Mesodermal cell (in vitro differentiated cells): Measurements from ENCODE around the gene EHBP1L1.

Experiments used
- H3K27ac ChIP-seq: 2 replicates; pipeline ENCODE4 v1.7.0; 2013; ENCODE audit warnings: mild to moderate bottlenecking, low read depth, low read length, moderate library complexity; ENCODE audit not compliant: severe bottlenecking
- H3K36me3 ChIP-seq: 2 replicates; pipeline ENCODE4 v1.7.1; 2013; ENCODE audit warnings: mild to moderate bottlenecking, low read length, moderate library complexity; ENCODE audit not compliant: control insufficient read depth, insufficient read depth
- H3K4me1 ChIP-seq: one replicate; pipeline ENCODE4 v1.7.1; 2013; ENCODE audit warnings: mild to moderate bottlenecking, low read length; ENCODE audit not compliant: insufficient read depth, control insufficient read depth, poor library complexity, severe bottlenecking
- H3K4me3 ChIP-seq: 2 replicates; pipeline ENCODE4 v1.7.0; 2013; ENCODE audit warnings: low read length, control low read depth, mild to moderate bottlenecking; ENCODE audit not compliant: insufficient read depth, poor library complexity, severe bottlenecking; ENCODE audit errors: extremely low read depth
- H3K9me3 ChIP-seq: 2 replicates; pipeline ENCODE4 v1.7.1; 2013; ENCODE audit warnings: mild to moderate bottlenecking, low read length, moderate library complexity; ENCODE audit not compliant: control insufficient read depth
- WGBS, 2 experiments: methylation state at CpG; one replicate each; pipeline ENCODE4 v1.1.5; 2013; ENCODE audit warnings: missing lambda C conversion rate in 2 of 2; ENCODE audit not compliant: insufficient coverage in 2 of 2; 5-methylcytosine and 5-hydroxymethylcytosine counted together

Gene EHBP1L1

DNA sequence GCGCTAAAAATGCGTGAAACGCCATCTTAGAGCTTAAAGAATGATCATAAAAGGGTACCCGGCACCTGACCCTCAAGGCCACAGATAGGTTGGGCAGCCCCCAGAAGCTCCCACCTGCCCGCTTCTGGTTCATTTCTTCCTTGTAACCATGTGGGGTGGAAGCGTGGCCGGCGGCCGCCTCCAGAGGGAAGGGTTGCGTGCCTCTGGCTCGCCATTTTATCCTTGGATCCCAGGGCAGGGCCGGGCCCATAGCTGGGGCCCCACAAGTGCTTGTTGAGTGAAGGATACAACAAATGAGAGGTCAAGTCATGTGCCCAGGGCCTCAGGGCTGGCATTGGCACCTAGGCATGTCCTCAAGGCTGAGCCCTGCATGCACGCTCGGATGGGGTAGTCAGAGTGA is 45.6 kb downstream of the EHBP1L1 start:
- Histone ChIP-seq H3K36me3 (peaks cover 92% of the 10 kb centered on the region), H3K27ac (no peak overlapping the region), H3K4me3 (no peak overlapping the region), H3K4me1 (peaks cover 7% of the 10 kb centered on the region), H3K9me3 (no peaks in the 10 kb centered on the region)
- 95 to 96% methylated on average over 11 to 14 of the region's 14 CpGs for WGBS, 2 experiments

DNA sequence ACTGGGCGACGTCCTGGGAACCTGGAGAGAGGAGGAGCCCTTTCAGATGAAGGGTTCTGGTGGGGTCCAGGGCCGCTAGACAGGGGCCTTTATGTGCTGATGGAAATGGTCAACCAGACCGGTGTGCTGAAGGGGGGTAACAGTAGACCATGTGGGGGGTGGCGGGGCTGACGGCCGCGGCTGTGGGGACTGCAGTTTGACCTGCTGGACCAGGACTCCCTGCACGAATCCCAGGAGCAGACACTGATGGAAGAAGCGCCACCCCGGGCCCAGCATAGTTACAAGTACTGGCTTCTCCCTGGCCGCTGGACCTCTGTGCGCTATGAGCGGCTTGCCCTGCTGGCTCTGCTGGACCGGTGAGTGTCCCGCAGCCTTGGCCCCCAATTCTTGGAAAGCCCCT is 46.2 kb downstream of the EHBP1L1 start:
- Histone ChIP-seq H3K27ac (no peak overlapping the region), H3K9me3 (no peaks in the 10 kb centered on the region), H3K4me1 (peaks cover 2% of the 10 kb centered on the region), H3K4me3 (no peak overlapping the region), H3K36me3 (peaks cover 93% of the 10 kb centered on the region)
- WGBS, 2 experiments = 95 to 99% methylated on average over 16 of the region's 16 CpGs

DNA sequence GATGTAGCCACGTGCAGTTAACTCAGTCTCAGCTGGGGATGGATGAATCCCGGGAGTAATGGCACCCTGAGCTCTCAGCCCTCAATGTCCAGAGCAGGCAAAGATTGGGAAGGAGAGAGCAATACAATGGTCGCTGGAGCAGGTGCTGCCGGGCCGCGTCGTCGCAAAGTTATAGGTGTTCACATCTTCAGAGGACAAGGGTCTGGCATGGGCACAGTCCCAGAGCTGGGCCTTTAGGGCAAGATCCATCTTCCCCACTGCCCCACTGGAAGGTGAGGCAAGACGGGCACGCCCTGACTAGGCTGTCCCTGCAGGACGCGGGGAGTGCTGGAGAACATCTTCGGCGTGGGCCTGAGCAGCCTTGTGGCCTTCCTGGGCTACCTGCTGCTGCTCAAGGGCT is 47.3 kb downstream of the EHBP1L1 start:
- no peaks in the 10 kb centered on the region for H3K9me3 ChIP-seq
- H3K4me3 ChIP-seq = no peak overlapping the region
- 99% methylated on average over 14 of the region's 14 CpGs for WGBS, 2 experiments
- H3K27ac ChIP-seq = no peak overlapping the region
- no peaks in the 10 kb centered on the region for H3K4me1 ChIP-seq
- H3K36me3 ChIP-seq = peaks cover 93% of the 10 kb centered on the region

DNA sequence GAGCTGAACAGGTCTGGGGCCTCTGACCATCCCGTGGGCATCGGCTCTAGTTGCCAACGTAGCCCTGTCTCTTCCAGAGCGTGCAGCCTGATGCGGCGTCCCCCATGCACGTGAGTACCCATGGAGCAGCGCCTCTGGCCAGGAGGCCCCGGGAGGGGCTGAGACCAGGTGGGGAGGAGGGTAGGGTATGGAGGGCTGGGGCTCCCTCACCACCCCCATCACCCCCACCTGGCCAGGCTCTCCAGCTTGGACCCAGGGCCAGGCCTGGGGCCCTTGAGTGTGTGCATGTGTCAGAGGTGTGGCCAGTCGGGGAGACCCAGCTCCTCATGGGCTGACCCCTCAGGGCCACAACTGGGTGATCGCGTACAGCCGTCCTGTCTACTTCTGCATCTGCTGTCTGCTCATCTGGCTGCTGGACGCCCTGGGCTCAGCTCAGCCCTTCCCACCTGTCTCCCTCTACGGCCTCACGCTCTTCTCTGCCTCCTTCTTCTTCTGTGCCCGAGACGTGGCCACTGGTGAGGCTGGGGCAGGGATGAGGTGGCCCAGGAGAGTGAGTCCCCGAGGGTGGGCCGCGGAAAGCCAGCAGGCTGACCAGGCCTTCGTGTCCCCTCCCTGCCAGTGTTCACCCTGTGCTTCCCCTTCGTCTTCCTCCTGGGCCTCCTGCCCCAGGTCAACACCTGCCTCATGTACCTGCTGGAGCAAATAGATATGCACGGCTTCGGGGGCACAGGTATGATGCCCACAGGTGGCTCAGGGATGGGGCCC is 48.2 kb downstream of the EHBP1L1 start:
- no peaks in the 10 kb centered on the region for H3K9me3 ChIP-seq
- H3K4me3 ChIP-seq = no peak overlapping the region
- peaks cover 93% of the 10 kb centered on the region for H3K36me3 ChIP-seq
- WGBS, 2 experiments = 91 to 96% methylated on average over 18 to 20 of the region's 25 CpGs
- no peak overlapping the region for H3K27ac ChIP-seq
- H3K4me1 ChIP-seq = no peaks in the 10 kb centered on the region

DNA sequence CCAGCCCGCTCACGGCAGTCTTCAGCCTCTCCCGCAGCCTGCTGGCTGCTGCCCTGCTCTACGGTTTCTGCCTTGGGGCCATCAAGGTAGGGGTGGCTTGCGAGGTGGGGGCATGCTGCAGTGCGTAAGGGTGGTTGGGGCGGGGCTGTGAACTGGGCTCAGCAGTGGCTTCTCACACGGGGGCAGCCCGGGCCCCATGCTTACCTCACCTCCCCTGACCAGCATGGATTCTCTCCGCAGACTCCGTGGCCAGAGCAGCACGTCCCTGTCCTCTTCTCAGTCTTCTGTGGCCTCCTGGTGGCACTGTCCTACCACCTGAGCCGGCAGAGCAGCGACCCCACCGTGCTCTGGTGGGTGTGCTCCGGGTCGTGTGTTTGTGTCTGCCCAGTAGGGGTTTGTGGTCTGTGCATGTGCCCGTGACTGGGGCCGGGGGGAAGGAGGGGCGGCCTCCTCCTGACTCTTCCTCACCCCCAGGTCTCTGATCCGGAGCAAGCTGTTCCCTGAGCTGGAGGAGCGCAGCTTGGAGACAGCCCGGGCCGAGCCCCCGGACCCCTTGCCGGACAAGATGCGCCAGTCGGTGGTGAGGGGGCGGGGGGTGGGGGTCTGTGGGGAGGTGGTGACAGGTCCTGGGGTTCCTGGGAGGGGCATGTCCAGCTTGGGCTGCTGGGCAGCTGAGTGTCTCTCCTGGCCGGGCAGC is 49.2 kb downstream of the EHBP1L1 start:
- Histone ChIP-seq H3K9me3 (no peaks in the 10 kb centered on the region), H3K27ac (no peak overlapping the region), H3K36me3 (peaks cover 93% of the 10 kb centered on the region), H3K4me1 (no peaks in the 10 kb centered on the region), H3K4me3 (no peak overlapping the region)
- WGBS, 2 experiments = 91 to 92% methylated on average over 16 to 17 of the region's 30 CpGs

DNA sequence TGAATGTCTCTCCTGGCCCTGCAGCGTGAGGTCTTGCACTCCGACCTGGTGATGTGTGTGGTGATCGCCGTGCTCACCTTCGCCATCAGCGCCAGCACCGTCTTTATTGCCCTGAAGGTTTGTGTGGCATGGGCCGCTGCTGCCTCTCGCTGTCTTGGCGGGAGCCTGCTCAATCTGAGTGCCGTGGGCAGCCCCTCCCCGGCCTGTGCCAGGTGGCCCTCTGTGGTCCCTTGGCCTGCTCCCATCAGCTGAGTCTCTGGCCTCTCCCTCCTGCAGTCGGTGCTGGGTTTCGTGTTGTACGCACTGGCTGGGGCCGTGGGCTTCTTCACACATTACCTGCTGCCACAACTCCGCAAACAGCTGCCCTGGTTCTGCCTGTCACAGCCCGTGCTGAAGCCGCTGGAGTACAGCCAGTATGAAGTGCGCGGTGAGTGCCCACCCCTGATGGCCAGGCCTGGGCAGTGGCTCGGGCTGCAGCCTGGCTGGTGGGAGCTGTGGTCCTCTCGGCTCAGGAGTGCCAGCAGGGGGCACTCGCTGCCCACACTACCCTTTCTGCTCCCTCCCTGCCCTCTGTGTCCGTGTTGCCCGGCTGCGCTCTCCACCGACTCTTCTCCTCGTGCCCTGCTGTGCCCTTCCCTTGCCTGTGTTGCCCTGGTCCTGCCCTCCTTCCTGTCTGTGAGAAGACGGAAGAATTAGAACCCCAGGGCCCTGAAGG is 49.9 kb downstream of the EHBP1L1 start:
- WGBS, 2 experiments = 82 to 85% methylated on average over 28 to 30 of the region's 30 CpGs
- no peak overlapping the region for H3K27ac ChIP-seq
- no peaks in the 10 kb centered on the region for H3K9me3 ChIP-seq
- H3K4me1 ChIP-seq = no peaks in the 10 kb centered on the region
- peaks cover 93% of the 10 kb centered on the region for H3K36me3 ChIP-seq
- no peak overlapping the region for H3K4me3 ChIP-seq

DNA sequence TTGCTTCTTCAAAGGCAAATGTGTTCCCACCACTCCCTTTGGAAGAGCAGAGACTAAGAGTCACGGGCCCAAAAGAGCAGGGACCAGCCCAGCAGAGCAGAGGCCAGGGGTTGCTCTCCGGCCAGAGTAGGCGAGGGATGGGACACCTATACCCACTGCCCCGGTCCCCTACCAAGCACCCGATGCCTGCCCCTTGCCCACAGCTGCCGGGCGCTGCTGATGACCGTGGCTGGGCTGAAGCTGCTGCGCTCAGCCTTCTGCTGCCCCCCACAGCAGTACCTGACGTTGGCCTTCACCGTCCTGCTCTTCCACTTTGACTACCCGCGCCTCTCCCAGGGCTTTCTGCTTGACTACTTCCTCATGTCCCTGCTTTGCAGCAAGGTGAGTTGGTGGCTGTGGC is 51.3 kb downstream of the EHBP1L1 start:
- Histone ChIP-seq H3K9me3 (no peaks in the 10 kb centered on the region), H3K4me1 (no peaks in the 10 kb centered on the region), H3K27ac (no peak overlapping the region), H3K4me3 (no peak overlapping the region), H3K36me3 (peaks cover 87% of the 10 kb centered on the region)
- 96% methylated on average over 13 of the region's 13 CpGs for WGBS, 2 experiments

DNA sequence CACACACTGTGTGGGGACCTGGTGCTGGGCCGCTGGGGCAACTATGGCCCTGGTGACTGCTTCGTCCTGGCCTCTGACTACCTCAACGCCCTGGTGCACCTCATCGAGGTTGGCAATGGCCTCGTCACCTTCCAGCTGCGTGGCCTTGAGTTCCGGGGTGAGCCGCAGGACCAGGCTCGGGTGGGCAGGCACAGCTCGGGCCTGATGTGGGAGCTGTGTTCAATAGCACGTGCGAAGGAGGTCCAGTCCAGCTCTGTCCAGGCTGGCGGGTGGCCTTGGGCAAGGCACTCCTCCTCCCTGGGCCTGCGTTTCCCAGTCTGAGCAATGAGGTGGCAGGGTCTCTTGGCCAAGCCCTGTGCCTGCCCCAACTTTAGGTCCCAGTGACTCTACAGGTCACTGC is 53.7 kb downstream of the EHBP1L1 start:
- Histone ChIP-seq H3K27ac (no peak overlapping the region), H3K4me3 (no peak overlapping the region), H3K36me3 (peaks cover 84% of the 10 kb centered on the region), H3K9me3 (no peaks in the 10 kb centered on the region), H3K4me1 (no peaks in the 10 kb centered on the region)
- 95 to 98% methylated on average over 14 of the region's 14 CpGs for WGBS, 2 experiments

DNA sequence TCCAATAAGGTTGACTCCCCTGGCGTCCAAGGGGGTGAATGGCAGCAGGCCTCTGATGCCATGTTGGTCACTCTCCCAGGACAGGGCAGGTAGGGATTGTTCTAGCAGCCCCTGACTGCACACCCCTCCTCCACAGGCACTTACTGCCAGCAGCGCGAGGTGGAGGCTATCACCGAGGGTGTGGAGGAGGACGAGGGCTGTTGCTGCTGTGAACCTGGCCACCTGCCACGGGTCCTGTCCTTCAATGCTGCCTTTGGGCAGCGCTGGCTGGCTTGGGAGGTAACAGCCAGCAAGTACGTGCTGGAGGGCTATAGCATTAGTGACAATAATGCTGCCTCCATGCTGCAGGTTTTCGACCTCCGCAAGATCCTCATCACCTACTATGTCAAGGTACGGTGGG is 54.4 kb downstream of the EHBP1L1 start:
- Histone ChIP-seq H3K36me3 (peaks cover 84% of the 10 kb centered on the region), H3K27ac (no peak overlapping the region)
- 91 to 94% methylated on average over 8 of the region's 11 CpGs for WGBS, 2 experiments

DNA sequence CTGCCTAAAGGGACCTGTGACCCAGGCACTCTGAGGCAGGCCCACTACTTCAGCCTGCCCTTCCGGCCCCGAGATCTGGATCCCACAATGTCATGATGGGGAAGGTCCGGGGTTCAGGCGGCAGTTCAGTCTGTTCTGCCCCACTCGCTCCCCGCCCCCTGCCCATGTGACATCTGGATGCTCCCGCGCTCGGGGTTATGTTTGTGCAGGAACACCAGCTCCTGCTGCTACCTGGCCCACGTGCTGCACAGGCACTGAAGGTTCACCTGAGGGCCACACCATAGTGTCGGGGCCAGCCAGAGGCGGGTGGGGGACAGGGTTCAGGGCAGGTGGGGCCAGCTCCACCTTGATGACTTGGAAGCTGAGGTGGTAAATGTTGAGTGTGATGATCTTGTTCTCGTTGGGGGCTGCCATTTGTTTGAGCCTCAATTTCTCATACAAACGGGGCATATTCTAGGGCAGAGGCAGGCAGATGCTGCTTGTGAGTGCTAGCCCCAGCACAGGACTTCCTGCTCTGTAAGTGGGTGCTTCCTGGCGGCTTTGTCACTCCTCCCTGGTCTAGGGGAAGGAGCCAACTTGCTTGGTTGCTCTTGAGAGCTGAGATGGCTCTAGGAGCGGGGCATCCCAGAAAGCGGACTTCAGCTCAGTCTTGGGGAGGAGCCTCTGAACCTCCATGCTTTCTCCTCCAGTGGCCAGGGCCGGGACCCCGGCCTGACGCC is 57.7 kb downstream of the EHBP1L1 start:
- H3K36me3 ChIP-seq = peaks cover 74% of the 10 kb centered on the region
- WGBS, 2 experiments = 95 to 96% methylated on average over 14 to 19 of the region's 20 CpGs
- H3K9me3 ChIP-seq = no peaks in the 10 kb centered on the region
- H3K4me3 ChIP-seq = no peak overlapping the region
- no peak overlapping the region for H3K27ac ChIP-seq
- H3K4me1 ChIP-seq = peaks cover 11% of the 10 kb centered on the region

More for the DNA sequence above, 54.4 kb downstream of the EHBP1L1 start:
- no peaks in the 10 kb centered on the region for H3K4me1 ChIP-seq
- no peak overlapping the region for H3K4me3 ChIP-seq
- no peaks in the 10 kb centered on the region for H3K9me3 ChIP-seq
